GM21529 (cell line): Measurements from ENCODE around the gene PGM5.
"Not testable (repeated sequence)": the region's sequence is repeated elsewhere in the genome, so short reads cannot be mapped to it uniquely, and the experiment has no call there.

Source experiments
- ATAC-seq: cut with Tn5 transposase; IDR thresholded peaks from one replicate; pipeline ENCODE4 v1.9.1; 2021; ENCODE audit not compliant: unreplicated experiment

Gene PGM5

GRCh38 chr9:68375789-68376188 is 19.4 kb downstream of the PGM5 start:
- ATAC-seq, result not testable (repeated sequence)

GRCh38 chr9:68377723-68378122 is 21.3 kb downstream of the PGM5 start:
- peak; percentile 91 for ATAC-seq

- ATAC-seq, result not testable (repeated sequence)
Observed at GRCh38 chr9:68383894-68384293, 27.5 kb downstream of the PGM5 start.

- not testable (repeated sequence) for ATAC-seq
Observed at GRCh38 chr9:68389558-68389957, 33.1 kb downstream of the PGM5 start.

GRCh38 chr9:68390737-68391136 is 34.3 kb downstream of the PGM5 start:
- ATAC-seq, result not testable (repeated sequence)

- not testable (repeated sequence) for ATAC-seq
Observed at GRCh38 chr9:68396411-68397094, 40.1 kb downstream of the PGM5 start.

GRCh38 chr9:68397095-68397423 is 40.6 kb downstream of the PGM5 start:
- ATAC-seq, result not testable (repeated sequence)

GRCh38 chr9:68397796-68398195 is 41.4 kb downstream of the PGM5 start:
- ATAC-seq, result not testable (repeated sequence)

GRCh38 chr9:68398324-68398723 is 41.9 kb downstream of the PGM5 start:
- not testable (repeated sequence) for ATAC-seq

GRCh38 chr9:68404421-68405185 is 48.2 kb downstream of the PGM5 start:
- not testable (repeated sequence) for ATAC-seq

- ATAC-seq, result not testable (repeated sequence)
Observed at GRCh38 chr9:68411865-68412264, 55.5 kb downstream of the PGM5 start.

- ATAC-seq, result not testable (repeated sequence)
Observed at GRCh38 chr9:68412754-68413153, 56.3 kb downstream of the PGM5 start.

GRCh38 chr9:68415065-68415464 is 58.7 kb downstream of the PGM5 start:
- not testable (repeated sequence) for ATAC-seq

GRCh38 chr9:68416936-68417564 is 60.6 kb downstream of the PGM5 start:
- ATAC-seq, result no peak

- no peak for ATAC-seq
Observed at GRCh38 chr9:68417762-68418161, 61.4 kb downstream of the PGM5 start.

- no peak for ATAC-seq
Observed at GRCh38 chr9:68418259-68418845, 61.9 kb downstream of the PGM5 start.

- no peak for ATAC-seq
Observed at GRCh38 chr9:68419901-68420300, 63.5 kb downstream of the PGM5 start.

GRCh38 chr9:68426755-68427154 is 70.3 kb downstream of the PGM5 start:
- no peak for ATAC-seq

- no peak for ATAC-seq
Observed at GRCh38 chr9:68427216-68427977, 71.0 kb downstream of the PGM5 start.

- ATAC-seq, result no peak
Observed at GRCh38 chr9:68428481-68428880, 72.1 kb downstream of the PGM5 start.

- no peak for ATAC-seq
Observed at GRCh38 chr9:68429631-68430030, 73.2 kb downstream of the PGM5 start.
